ENCODE results near the gene NCOR1.

DNA sequence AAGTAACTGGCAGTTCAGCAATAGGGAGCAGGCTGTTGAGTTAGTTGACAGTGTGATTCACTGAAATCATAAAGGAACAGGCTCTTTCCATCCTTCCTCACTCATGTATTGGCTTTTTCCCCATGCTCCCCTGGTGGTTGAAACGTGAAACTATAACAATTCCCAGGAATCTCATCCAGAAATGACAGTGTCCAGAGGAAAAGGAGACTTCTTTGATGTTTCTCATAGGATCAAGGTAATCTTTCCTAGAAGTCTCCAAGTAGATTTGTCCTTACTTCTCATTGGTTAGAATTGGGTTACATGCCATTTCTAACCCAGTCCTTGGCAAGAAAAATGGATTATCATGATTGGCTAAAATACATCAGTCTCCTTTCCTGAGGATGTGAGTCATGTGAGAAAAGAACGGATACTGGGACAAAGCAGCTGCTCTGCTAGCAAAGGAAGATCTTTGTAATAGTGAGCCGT, 201.4 kb downstream of the NCOR1 start:
- no peak for TF ChIP-seq CTCF (IDR thresholded peaks at IDR 0.05; ENCODE audit: low read depth, low read length)
- no peak for TF ChIP-seq EZH2phosphoT487 (IDR thresholded peaks at IDR 0.05; ENCODE audit: low read depth)
